Mononuclear cell (primary cell): ENCODE measurements around the gene AGTRAP. TPM values are rescaled to one million over a fixed set of nuclear protein-coding genes. Genes with fewer than 3 reads are reported as not detected.

ENCODE experiments used
- H3K27me3 ChIP-seq: 2 replicates; pipeline ENCODE4 v1.6.0; 2011; ENCODE audit warnings: low read length, control low read depth; ENCODE audit not compliant: insufficient read depth
- H3K4me1 ChIP-seq: 2 replicates; pipeline ENCODE4 v1.5.1; 2011; ENCODE audit warnings: mild to moderate bottlenecking, low read length, control low read depth; ENCODE audit not compliant: insufficient read depth
- H3K4me3 ChIP-seq: 2 replicates; pipeline ENCODE4 v1.5.1; 2011; ENCODE audit warnings: mild to moderate bottlenecking, low read length, moderate library complexity
- H3K9me3 ChIP-seq: 2 replicates; pipeline ENCODE4 v1.5.1; 2011; ENCODE audit warnings: low read depth, mild to moderate bottlenecking, control low read depth, low read length
- total RNA-seq: library from RNA; depleted of rRNA; stranded (reverse); fragments of >200 nt; gene quantifications from one replicate; pipeline ENCODE4 v1.2.3, GENCODE V29; 2012

Gene AGTRAP
- total RNA-seq, 1 donor: 62.0 TPM

DNA sequence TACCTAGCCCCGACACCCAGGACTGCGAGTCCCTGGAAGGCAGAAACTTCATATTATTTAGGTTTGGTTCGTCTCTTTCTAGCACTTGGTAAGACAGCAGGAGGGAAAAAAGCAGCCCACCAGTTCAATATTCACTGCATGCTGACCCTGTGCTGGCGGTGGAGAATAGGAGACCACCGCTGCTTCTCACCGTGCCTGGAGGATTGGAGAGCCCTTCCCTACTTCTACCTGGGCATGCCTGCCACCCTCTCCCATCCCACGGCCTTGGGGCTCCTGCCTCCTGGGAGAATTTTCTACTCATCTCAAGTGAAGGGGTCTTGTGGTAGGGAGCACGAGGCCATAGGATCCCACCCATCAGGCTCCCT is 64.4 kb downstream of the AGTRAP start:
- Histone ChIP-seq H3K4me3 (no peak overlapping the region), H3K9me3 (no peaks in the 10 kb centered on the region), H3K27me3 (no peaks in the 10 kb centered on the region), H3K4me1 (peaks cover 42% of the 10 kb centered on the region)

Other genes with a start within 250 kb of the AGTRAP start
- gene FBXO2, start 81.7 kb upstream of the AGTRAP start, total RNA-seq: 2.6 TPM
- 15.2 TPM for gene FBXO44, start 81.3 kb upstream of the AGTRAP start, total RNA-seq
- gene FBXO6, start 71.9 kb upstream of the AGTRAP start, total RNA-seq: 8.1 TPM
- 28.7 TPM for gene MAD2L2, start 55.0 kb upstream of the AGTRAP start, total RNA-seq
- 0.31 TPM for gene DRAXIN, start 44.4 kb upstream of the AGTRAP start, total RNA-seq
- gene C1orf167, start 26.1 kb downstream of the AGTRAP start, total RNA-seq: not detected
- 28.4 TPM for gene MTHFR, start 69.8 kb downstream of the AGTRAP start, total RNA-seq
- gene CLCN6, start 70.1 kb downstream of the AGTRAP start, total RNA-seq: 7.8 TPM
- not detected for gene NPPA, start 111.6 kb downstream of the AGTRAP start, total RNA-seq
- gene NPPB, start 122.8 kb downstream of the AGTRAP start, total RNA-seq: not detected
- gene KIAA2013, start 190.3 kb downstream of the AGTRAP start, total RNA-seq: 27.3 TPM
- 21.8 TPM for gene PLOD1, start 198.6 kb downstream of the AGTRAP start, total RNA-seq
- gene MFN2, start 244.3 kb downstream of the AGTRAP start, total RNA-seq: 35.2 TPM